Esophagus squamous epithelium (tissue), 5 donors: ENCODE measurements around the gene SMIM35. TPM values are rescaled to one million over a fixed set of nuclear protein-coding genes. Genes with fewer than 3 reads are reported as not detected.

Experiments used
- DNase-seq: peaks from one replicate; lab custom pipeline; 2025; lab: John Stamatoyannopoulos, UW
- H3K27ac ChIP-seq, 4 donors: fragments of 200-600 bp; sonication (generic); one replicate each; pipeline ENCODE4 v1.5.1; 2016 to 2019; ENCODE audit warnings: mild to moderate bottlenecking in 1 of 4
- H3K27me3 ChIP-seq, 4 donors: fragments of 200-600 bp; sonication (generic); 1 replicate in 3 of 4; 2 replicates in 1 of 4; pipeline versions ENCODE4 v1.5.1 to v1.6.0; 2017 to 2021; ENCODE audit warnings: antibody characterized with exemption in 1 of 4
- H3K36me3 ChIP-seq, 3 donors: fragments of 200-600 bp; sonication (generic); one replicate each; pipeline ENCODE4 v1.5.1; 2016 to 2019
- H3K4me1 ChIP-seq, 3 donors: fragments of 200-600 bp; sonication (generic); one replicate each; pipeline ENCODE4 v1.5.1; 2017 to 2019
- H3K4me3 ChIP-seq, 4 donors: fragments of 200-600 bp; sonication (generic); 1 replicate in 3 of 4; 2 replicates in 1 of 4; pipeline ENCODE4 v1.5.1; 2016 to 2019; ENCODE audit warnings: mild to moderate bottlenecking in 2 of 4, moderate library complexity in 1 of 4
- H3K9me3 ChIP-seq, 3 donors: fragments of 200-600 bp; sonication (generic); one replicate each; pipeline ENCODE4 v1.5.1; 2016 to 2019
- CTCF ChIP-seq, 6 experiments: fragments of 450-650 bp in 4 of 6; fragments of 200-600 bp in 2 of 6; sonication (generic) in 2 of 6; IDR thresholded peaks; one replicate each; pipeline ENCODE4 v1.5.1; 2016 to 2019; ENCODE audit warnings: antibody characterized with exemption in 6 of 6, mild to moderate bottlenecking in 4 of 6, moderate library complexity in 4 of 6
- POLR2A ChIP-seq, 4 donors: fragments of 450-650 bp; IDR thresholded peaks; one replicate each; pipeline ENCODE4 v1.6.1; 2017; ENCODE audit warnings: antibody characterized with exemption in 4 of 4, mild to moderate bottlenecking in 4 of 4, moderate library complexity in 3 of 4
- WGBS, 2 donors: methylation state at CpG; one replicate each; pipeline ENCODE4 v1.1.5; 2018; 5-methylcytosine and 5-hydroxymethylcytosine counted together
- intact Hi-C: fragments of 100-400 bp; cut with DNase I; formaldehyde crosslinking; loops from one replicate; pipeline ENCODE4 v1.15.0; 2022
- total RNA-seq, 4 donors: library from RNA; depleted of rRNA; stranded (reverse); fragments of >200 nt; gene quantifications; one replicate each; pipeline ENCODE4 v1.1.0, GENCODE V29; 2016
- donor health status: DM: yes; HTN: yes; CAD: no.

The SMIM35 gene
- total RNA-seq, 4 donors from 2014 or later, result not detected

- Histone ChIP-seq H3K27me3 (no peaks in the 10 kb centered on the region), H3K4me1 (peaks cover 0 to 54% (median 16%) of the 10 kb centered on the region in 3 donors), H3K9me3 (no peaks in the 10 kb centered on the region), H3K27ac (peak overlapping the region; percentile 4 to 89 (median 60)), H3K36me3 (peaks cover 0 to 12% (median 0%) of the 10 kb centered on the region in 3 donors), H3K4me3 (no peak overlapping the region)
- intact Hi-C loops, result no loop called here
- WGBS, 2 donors, result 60 to 69% methylated on average over 5 of the region's 5 CpGs
- TF ChIP-seq CTCF (IDR thresholded peaks at IDR 0.05) (no peak), POLR2A (IDR thresholded peaks at IDR 0.05) (no peak)
- DNase-seq, result no peak
Measured at GRCh38 chr11:118001494-118001971, 85.2 kb downstream of the SMIM35 start.

DNA sequence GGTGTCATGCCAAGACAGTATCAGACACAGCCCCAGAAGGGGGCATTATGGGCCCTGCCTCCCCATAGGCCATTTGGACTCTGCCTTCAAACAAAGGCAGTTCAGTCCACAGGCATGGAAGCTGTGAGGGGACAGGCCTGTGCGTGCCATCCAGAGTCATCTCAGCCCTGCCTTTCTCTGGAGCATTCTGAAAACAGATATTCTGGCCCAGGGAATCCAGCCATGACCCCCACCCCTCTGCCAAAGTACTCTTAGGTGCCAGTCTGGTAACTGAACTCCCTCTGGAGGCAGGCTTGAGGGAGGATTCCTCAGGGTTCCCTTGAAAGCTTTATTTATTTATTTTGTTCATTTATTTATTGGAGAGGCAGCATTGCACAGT is 85.9 kb downstream of the SMIM35 start:
- Histone ChIP-seq H3K36me3 (peaks cover 0 to 19% (median 0%) of the 10 kb centered on the region in 3 donors), H3K27me3 (no peaks in the 10 kb centered on the region), H3K4me3 (no peak overlapping the region), H3K27ac (peak overlapping the region in 2 of 4 donors; percentile 36 to 89), H3K9me3 (no peaks in the 10 kb centered on the region), H3K4me1 (peaks cover 0 to 47% (median 16%) of the 10 kb centered on the region in 3 donors)
- intact Hi-C loops, result no loop called here
- TF ChIP-seq CTCF (IDR thresholded peaks at IDR 0.05) (no peak), POLR2A (IDR thresholded peaks at IDR 0.05) (peak in 1 of 4 donors; percentile 1)
- no peak for DNase-seq
- 83% methylated on average over 1 of the region's 1 CpG; no CpG with 5 or more reads in 1 of the 2 donors for WGBS, 2 donors

- H3K9me3 ChIP-seq, result no peaks in the 10 kb centered on the region
Measured at GRCh38 chr11:118000067-118000849, 86.5 kb downstream of the SMIM35 start.

DNA sequence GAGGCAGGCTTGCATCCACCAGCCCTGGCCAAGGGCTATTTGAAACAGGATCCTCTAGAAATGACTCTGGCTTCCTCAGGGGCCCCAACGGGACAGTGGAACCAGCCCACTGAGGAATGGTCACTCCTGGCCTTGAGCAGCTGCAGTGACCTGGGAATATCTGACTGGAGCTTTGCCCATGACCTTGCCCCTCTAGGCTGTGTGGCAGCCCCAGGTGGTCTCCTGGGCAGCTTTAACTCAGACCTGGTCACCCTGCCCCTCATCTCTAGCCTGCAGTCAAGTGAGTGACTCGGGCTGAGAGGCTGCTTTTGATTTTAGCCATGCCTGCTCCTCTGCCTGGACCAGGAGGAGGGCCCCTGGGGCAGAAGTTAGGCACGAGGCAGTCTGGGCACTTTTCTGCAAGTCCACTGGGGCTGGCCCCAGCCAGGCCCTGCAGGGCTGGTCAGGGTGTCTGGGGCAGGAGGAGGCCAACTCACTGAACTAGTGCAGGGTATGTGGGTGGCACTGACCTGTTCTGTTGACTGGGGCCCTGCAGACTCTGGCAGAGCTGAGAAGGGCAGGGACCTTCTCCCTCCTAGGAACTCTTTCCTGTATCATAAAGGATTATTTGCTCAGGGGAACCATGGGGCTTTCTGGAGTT is 87.3 kb downstream of the SMIM35 start:
- Histone ChIP-seq H3K27ac (peak overlapping the region in 1 of 4 donors; percentile 52), H3K9me3 (no peaks in the 10 kb centered on the region), H3K4me3 (no peak overlapping the region), H3K27me3 (no peaks in the 10 kb centered on the region), H3K36me3 (peaks cover 0 to 33% (median 0%) of the 10 kb centered on the region in 3 donors), H3K4me1 (peaks cover 0 to 40% (median 14%) of the 10 kb centered on the region in 3 donors)
- WGBS, 2 donors, result no CpG with 5 or more reads among the region's 3 CpGs
- TF ChIP-seq CTCF (IDR thresholded peaks at IDR 0.05) (no peak), POLR2A (IDR thresholded peaks at IDR 0.05) (no peak)
- intact Hi-C loops, result no loop called here
- DNase-seq, result no peak

More at GRCh38 chr11:118000067-118000849, 86.5 kb downstream of the SMIM35 start:
- Histone ChIP-seq H3K27me3 (no peaks in the 10 kb centered on the region), H3K4me3 (no peak overlapping the region), H3K4me1 (peaks cover 0 to 47% (median 16%) of the 10 kb centered on the region in 3 donors), H3K27ac (peak overlapping the region in 1 of 4 donors; percentile 89), H3K36me3 (peaks cover 0 to 25% (median 0%) of the 10 kb centered on the region in 3 donors)
- TF ChIP-seq POLR2A (IDR thresholded peaks at IDR 0.05) (peak in 1 of 4 donors; percentile 5), CTCF (IDR thresholded peaks at IDR 0.05) (no peak)
- intact Hi-C loops, result no loop called here
- DNase-seq, result no peak
- 82 to 100% methylated on average over 1 of the region's 4 CpGs for WGBS, 2 donors
